Spleen (tissue), 11 donors: ENCODE data around the gene TTI1. TPM values are rescaled to one million over a fixed set of nuclear protein-coding genes. Genes with fewer than 3 reads are reported as not detected.

ENCODE experiments used
- DNase-seq: peaks from one replicate; pipeline ENCODE4 v3.0.0-alpha.2; 2020
- H3K27ac ChIP-seq, 8 donors: fragments of 200-600 bp; sonication (generic) in 7 of 8; 1 replicate in 4 of 8; 2 replicates in 4 of 8; pipeline versions ENCODE4 v1.5.0 to v1.8.0; 2016 to 2021; ENCODE audit warnings: inconsistent platforms in 4 of 8, mild to moderate bottlenecking in 4 of 8, moderate library complexity in 1 of 8
- H3K27me3 ChIP-seq, 7 donors: fragments of 200-600 bp; sonication (generic) in 6 of 7; replicated peaks in 1 of 7; 1 replicate in 4 of 7; 2 replicates in 3 of 7; pipeline versions ENCODE4 v1.5.0 to v1.8.0; 2016 to 2021; ENCODE audit warnings: inconsistent platforms in 3 of 7, mild to moderate bottlenecking in 1 of 7
- H3K36me3 ChIP-seq, 6 donors: fragments of 200-600 bp; sonication (generic) in 5 of 6; 1 replicate in 4 of 6; 2 replicates in 2 of 6; pipeline versions ENCODE4 v1.5.0 to v1.8.0; 2016 to 2021; ENCODE audit warnings: inconsistent platforms in 2 of 6
- H3K4me1 ChIP-seq, 6 donors: fragments of 200-600 bp; sonication (generic) in 5 of 6; 1 replicate in 3 of 6; 2 replicates in 3 of 6; pipeline versions ENCODE4 v1.5.0 to v1.8.0; 2016 to 2021; ENCODE audit warnings: inconsistent platforms in 3 of 6
- H3K4me3 ChIP-seq, 8 donors: fragments of 200-600 bp; sonication (generic) in 7 of 8; 1 replicate in 4 of 8; 2 replicates in 4 of 8; pipeline versions ENCODE4 v1.5.0 to v1.8.0; 2016 to 2021; ENCODE audit warnings: inconsistent platforms in 4 of 8, mild to moderate bottlenecking in 4 of 8, moderate library complexity in 2 of 8
- H3K9me3 ChIP-seq, 8 donors: fragments of 200-600 bp; sonication (generic) in 7 of 8; 1 replicate in 4 of 8; 2 replicates in 4 of 8; pipeline versions ENCODE4 v1.5.0 to v1.8.0; 2016 to 2021; ENCODE audit warnings: inconsistent platforms in 4 of 8
- POLR2A ChIP-seq, 3 donors: fragments of 450-650 bp; IDR thresholded peaks; one replicate each; pipeline ENCODE4 v1.5.1; 2017; ENCODE audit warnings: antibody characterized with exemption in 3 of 3, mild to moderate bottlenecking in 1 of 3
- POLR2AphosphoS5 ChIP-seq, 3 donors: sonication (generic); formaldehyde crosslinking; IDR thresholded peaks; one replicate each; pipeline ENCODE4 v1.5.1; 2017; ENCODE audit warnings: antibody characterized with exemption in 3 of 3
- WGBS, 5 donors: extraction: QIAGEN DNeasy Blood & Tissue Kit in 3 of 5; methylation state at CpG; one replicate each; pipeline versions ENCODE4 v1.1.5 to v1.1.7; 2013 to 2018; 5-methylcytosine and 5-hydroxymethylcytosine counted together
- intact Hi-C: fragments of 100-400 bp; cut with DNase I; formaldehyde crosslinking; loops from one replicate; pipeline ENCODE4 v1.15.0; 2023; ENCODE audit warnings: low total_unique reads
- polyA plus RNA-seq, 3 donors: library from polyadenylated mRNA; stranded (reverse); fragments of 200-250 nt; gene quantifications; one replicate each; pipeline ENCODE4 v1.2.1, GENCODE V29; 2013
- total RNA-seq, 7 donors: library from RNA; depleted of rRNA in 3 of 7; stranded (reverse); fragments of >200 nt in 3 of 7; fragmentation: NEBNext Ultra II Directional in 4 of 7; extraction: Animal tissue kit (Norgen Biotek cat#: 25700) in 4 of 7; gene quantifications; one replicate each; pipeline versions ENCODE4 v1.1.0 to v1.2.1, GENCODE V29; 2016 to 2021
- TF ChIP-seq, protein P1 (sequence below), 11 experiments: fragments of 200-600 bp in 7 of 11; fragments of 450-650 bp in 4 of 11; sonication (generic) in 4 of 11; IDR thresholded peaks in 8 of 11; conservative IDR thresholded peaks in 3 of 11; 1 replicate in 7 of 11; 2 replicates in 4 of 11; pipeline versions ENCODE4 v1.4.0 to v1.8.0; 2016 to 2021; ENCODE audit warnings: antibody characterized with exemption in 11 of 11, inconsistent platforms in 4 of 11, mild to moderate bottlenecking in 1 of 11
- donor health status: healthy with polysubstance abuse.
- donor health status: DM: no; HTN: no; CAD: no; lungs with moderate emphysema.
- donor health status: DM: no; HTN: no; CAD: no.
- donor health status: Bipolar disorder and iron deficiency.
- donor health status: healthy.
- donor health status: DM: no; HTN: no; CAD: no.
- donor health status: DM: yes; HTN: yes; CAD: no.

The TTI1 gene
- total and polyA plus RNA-seq, 10 donors = 5.9 to 25.2 (median 19.1) TPM

DNA sequence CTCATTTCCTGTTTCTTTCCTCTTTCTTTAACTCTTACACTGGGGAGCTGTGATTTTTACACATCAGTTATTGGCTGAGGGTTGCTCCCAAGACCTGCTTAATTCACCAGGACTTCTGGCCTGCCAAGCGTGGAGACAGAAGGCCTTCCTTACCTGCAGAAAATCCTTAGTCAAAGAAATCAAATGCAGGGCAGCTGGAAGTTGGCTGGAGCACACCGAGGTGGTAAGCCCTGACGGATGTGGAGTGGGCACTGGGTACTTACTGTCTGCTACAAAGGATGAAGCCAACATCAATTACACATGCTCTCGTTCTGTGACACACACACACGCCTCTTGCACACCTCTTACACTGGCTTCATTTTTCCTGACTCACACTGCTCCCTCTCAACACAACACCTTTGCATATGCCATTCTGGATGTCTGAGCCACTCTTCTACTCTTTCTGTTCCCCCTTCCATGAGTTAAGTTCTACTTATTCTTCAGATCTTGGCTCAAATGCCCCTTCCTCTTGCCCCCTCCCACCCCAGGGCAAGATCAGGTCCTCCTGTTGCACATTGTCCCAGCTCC lies 61.6 kb downstream of the TTI1 start:
- WGBS, 5 donors = 92 to 99% (median 96%) methylated on average over 5 of the region's 5 CpGs
- H3K9me3 ChIP-seq = peaks cover 0 to 25% (median 20%) of the 10 kb centered on the region in 8 donors
- intact Hi-C loops = no loop called here
- H3K27ac ChIP-seq = no peak overlapping the region
- H3K36me3 ChIP-seq = no peaks in the 10 kb centered on the region
- no peaks in the 10 kb centered on the region for H3K27me3 ChIP-seq
- H3K4me1 ChIP-seq = peaks cover 0 to 3% (median 0%) of the 10 kb centered on the region in 6 donors
- no peak for DNase-seq
- no peak overlapping the region for H3K4me3 ChIP-seq
- TF ChIP-seq POLR2AphosphoS5 (IDR thresholded peaks at IDR 0.05) (no peak), POLR2A (IDR thresholded peaks at IDR 0.05) (no peak)
- TF ChIP-seq, protein P1, sequence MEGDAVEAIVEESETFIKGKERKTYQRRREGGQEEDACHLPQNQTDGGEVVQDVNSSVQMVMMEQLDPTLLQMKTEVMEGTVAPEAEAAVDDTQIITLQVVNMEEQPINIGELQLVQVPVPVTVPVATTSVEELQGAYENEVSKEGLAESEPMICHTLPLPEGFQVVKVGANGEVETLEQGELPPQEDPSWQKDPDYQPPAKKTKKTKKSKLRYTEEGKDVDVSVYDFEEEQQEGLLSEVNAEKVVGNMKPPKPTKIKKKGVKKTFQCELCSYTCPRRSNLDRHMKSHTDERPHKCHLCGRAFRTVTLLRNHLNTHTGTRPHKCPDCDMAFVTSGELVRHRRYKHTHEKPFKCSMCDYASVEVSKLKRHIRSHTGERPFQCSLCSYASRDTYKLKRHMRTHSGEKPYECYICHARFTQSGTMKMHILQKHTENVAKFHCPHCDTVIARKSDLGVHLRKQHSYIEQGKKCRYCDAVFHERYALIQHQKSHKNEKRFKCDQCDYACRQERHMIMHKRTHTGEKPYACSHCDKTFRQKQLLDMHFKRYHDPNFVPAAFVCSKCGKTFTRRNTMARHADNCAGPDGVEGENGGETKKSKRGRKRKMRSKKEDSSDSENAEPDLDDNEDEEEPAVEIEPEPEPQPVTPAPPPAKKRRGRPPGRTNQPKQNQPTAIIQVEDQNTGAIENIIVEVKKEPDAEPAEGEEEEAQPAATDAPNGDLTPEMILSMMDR (IDR thresholded peaks at IDR 0.05 in 8 of 11, conservative IDR thresholded peaks at IDR 0.05 in 3 of 11) = no peak

DNA sequence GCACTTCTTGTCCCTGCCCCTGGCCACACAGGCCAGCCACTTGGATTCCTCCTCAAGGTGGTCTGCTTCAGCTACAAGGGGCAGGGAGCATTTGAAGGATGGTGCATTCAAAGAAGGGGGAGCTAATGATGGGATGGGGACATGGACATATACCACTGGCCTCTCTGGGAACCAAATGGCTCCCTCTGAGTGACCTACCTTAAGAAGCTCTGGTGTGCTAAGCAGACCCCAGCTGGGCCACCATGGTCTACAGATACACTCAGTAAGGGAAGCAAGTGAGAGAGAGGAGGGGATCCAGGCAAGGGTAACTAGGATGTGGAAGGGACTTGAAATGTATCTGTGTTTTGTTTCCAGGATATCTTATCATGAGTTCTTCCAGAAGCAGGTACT lies 62.4 kb downstream of the TTI1 start:
- Histone ChIP-seq H3K4me3 (no peak overlapping the region), H3K27me3 (no peaks in the 10 kb centered on the region), H3K4me1 (no peaks in the 10 kb centered on the region), H3K27ac (no peak overlapping the region), H3K36me3 (no peaks in the 10 kb centered on the region), H3K9me3 (peaks cover 0 to 25% (median 20%) of the 10 kb centered on the region in 8 donors)
- intact Hi-C loops = no loop called here
- no peak for DNase-seq
- TF ChIP-seq POLR2AphosphoS5 (IDR thresholded peaks at IDR 0.05) (no peak), POLR2A (IDR thresholded peaks at IDR 0.05) (no peak)
- TF ChIP-seq, protein P1 (IDR thresholded peaks at IDR 0.05 in 8 of 11, conservative IDR thresholded peaks at IDR 0.05 in 3 of 11) = no peak

DNA sequence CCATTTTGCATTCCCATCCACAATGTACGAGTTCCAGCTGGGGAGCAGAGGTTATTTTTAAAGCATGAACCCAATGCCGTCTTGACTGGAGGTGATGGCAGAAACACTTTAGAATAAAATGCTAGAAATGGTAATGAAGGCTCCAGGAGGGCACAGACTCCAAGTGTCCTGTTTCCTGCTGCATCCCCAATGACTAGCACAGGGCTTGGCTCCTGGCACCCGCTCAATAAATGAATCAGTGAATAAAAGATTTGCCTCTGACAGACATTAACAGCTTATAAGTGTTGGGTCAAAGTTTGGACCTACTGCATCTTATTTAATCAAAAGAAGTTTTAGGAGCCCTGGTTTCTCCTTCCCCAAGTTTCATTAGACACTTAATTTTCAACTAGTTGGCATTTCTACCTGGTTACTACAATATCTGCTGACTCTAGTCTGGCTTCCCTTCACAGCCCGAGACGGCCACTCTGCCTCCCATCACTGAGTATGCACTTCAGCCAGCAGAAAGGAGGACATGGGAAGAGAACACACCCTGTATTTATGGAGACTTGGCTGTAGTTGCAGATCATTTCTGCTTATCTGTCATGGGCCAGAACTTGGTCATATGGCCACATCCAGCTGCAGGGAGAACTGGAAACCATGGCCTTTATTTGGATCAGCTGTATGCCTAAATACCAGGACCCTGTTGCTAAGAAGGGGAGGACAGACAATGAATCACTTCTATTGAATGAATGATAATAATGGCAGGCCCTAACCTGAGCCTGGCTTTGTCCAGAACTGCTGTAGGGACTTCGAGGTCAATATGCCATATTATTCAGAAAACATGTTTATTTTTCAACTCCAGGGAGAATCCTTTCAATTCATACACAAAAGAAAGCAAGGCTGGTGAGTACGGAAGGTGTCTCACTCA lies 63.1 kb downstream of the TTI1 start:
- no peaks in the 10 kb centered on the region for H3K4me1 ChIP-seq
- WGBS, 5 donors = 77 to 89% (median 82%) methylated on average over 7 of the region's 7 CpGs

More for the DNA sequence above, 63.1 kb downstream of the TTI1 start:
- no peaks in the 10 kb centered on the region for H3K27me3 ChIP-seq
- no peak overlapping the region for H3K4me3 ChIP-seq
- intact Hi-C loops = no loop called here
- peaks cover 0 to 25% (median 20%) of the 10 kb centered on the region in 8 donors for H3K9me3 ChIP-seq
- TF ChIP-seq, protein P1 (IDR thresholded peaks at IDR 0.05 in 8 of 11, conservative IDR thresholded peaks at IDR 0.05 in 3 of 11) = no peak
- TF ChIP-seq POLR2AphosphoS5 (IDR thresholded peaks at IDR 0.05) = no peak
- no peak for DNase-seq
- H3K27ac ChIP-seq = no peak overlapping the region
- H3K36me3 ChIP-seq = no peaks in the 10 kb centered on the region
